Activated T-helper 1 cell treated with anti-CD3 and anti-CD28 coated beads, Interleukin-2, amount 50 U/mL, for 16 hours (primary cell): ENCODE data around the gene CHAF1B.
A peak's percentile ranks its signal among the peaks of the same experiment; 100 is the strongest.

Experiments used
- DNase-seq, 2 donors: peaks; one replicate each; pipeline ENCODE4 v3.0.0-alpha.2; 2020; ENCODE audit warnings: low read depth in 1 of 2, low spot score in 1 of 2

The CHAF1B gene

GRCh38 chr21:36425286-36425685, 40.1 kb downstream of the CHAF1B start:
- DNase-seq, result no peak

DNA sequence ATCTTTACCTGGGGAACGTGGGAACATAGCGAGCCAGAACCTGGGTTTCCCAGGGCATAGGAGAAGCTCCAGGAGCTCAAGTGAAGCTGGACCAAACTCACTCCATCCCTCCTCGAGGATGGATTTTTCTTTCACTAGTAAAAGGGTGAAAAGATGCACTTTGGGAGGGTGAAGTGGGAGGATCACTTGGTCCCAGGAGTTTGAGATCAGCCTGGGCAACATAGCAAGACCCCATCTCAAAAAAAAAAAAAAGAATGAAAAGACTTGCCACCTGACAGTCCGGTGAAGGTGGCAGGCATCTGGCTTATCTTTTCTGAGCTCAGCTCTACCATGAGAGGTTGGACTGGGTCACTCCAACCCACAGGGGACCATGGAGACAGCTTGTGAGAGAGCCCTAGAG, 42.3 kb downstream of the CHAF1B start:
- DNase-seq, result no peak

DNA sequence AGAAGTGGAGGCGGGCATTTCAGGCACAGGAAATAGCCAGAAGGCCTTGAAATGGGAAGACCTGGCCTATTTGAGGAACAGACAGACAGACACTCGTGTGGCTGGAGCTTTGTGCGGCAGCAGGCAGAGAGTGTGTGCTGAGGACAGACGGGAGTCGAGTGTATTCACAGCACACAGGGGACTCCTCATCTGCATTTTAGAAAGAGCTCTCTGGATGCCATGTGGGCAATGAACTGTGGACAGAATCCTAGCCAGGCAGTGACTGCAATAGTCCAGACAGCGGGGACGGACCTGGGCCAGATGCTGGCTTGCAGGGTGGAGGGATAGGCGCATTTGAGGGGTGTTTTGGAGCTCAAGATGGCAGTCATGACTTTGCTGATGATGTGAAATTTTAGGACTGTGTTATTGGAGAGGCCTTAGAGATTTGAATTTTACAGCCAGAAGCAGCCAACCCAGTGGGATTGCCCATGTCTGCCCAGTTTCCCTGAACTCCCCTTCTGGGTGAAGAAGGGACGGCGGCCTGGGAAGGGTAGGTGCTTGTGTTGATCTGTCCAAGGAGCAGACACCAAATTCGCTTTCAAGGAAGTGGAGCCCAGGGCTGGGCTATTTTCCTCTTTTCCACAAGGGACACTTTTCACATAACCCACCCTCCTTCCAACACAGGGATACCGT, 43.7 kb downstream of the CHAF1B start:
- no peak for DNase-seq

- peak; percentile 34 to 51 for DNase-seq
These were observed 44.9 kb downstream of the CHAF1B start for GRCh38 chr21:36429947-36430546.

DNA sequence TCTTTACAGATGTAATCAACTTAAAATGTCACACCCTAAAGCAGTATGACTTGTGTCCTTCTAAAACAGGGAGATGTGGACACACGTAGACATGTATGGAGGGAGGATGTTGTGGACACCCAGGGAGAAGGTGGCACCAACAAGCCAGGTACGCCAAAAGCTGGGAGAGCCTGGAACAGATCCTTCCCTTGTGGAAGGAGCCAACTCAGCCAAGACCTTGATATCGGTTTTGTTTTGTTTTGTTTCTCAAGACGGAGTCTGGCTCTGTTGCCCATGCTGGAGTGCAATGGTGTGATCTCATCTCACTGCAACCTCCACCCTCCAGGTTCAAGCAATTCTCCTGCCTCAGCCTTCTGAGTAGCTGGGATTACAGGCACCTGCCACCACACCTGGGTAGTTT, 45.6 kb downstream of the CHAF1B start:
- DNase-seq, result no peak

DNA sequence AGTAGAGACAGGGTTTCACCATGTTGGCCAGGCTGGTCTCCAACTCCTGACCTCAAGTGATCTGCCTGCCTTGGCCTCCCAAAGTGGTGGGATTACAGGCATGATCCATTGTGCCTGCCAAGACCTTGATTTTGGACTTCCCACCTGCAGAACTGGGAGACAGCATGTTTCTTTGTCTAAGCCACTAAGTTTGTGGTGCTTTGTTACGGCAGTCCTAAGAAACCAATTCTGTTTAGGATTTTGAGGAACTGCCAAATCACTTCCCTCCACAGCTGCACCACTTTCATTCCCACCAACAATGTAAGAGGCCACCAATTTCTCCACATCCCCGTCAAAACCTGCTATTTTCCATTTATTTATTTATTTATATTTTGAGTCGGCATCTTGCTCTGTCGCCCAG, 46.1 kb downstream of the CHAF1B start:
- no peak for DNase-seq

DNA sequence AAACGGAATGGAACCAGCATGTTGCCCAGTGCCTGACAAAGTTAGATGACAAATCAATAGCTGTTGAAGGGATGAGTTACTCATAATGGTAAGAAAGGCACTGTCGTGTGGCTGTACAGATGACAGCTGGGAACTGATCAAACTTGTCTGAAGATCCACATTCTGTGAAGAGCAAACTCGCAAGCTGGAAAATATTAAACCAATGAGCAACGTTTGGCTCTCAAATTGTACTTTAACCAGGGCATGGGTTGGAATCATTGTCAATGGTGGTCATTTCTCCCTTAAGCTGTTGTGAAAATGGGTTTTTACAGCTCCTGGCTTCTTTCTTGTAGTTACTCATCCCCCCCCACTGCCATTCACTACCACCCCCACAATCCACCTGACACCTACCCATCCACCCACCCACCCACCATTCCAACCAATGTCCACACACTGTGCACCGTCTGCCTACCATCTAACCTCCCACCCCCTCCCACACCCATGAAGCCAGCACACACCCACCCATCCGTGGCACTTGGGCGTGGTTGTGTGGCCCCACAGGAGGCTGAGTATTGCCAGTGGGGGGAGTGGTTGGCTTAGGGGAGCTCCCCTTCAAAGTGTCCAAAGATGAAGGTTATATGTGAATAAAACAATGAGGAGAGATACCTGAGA, 48.0 kb downstream of the CHAF1B start:
- no peak for DNase-seq

DNA sequence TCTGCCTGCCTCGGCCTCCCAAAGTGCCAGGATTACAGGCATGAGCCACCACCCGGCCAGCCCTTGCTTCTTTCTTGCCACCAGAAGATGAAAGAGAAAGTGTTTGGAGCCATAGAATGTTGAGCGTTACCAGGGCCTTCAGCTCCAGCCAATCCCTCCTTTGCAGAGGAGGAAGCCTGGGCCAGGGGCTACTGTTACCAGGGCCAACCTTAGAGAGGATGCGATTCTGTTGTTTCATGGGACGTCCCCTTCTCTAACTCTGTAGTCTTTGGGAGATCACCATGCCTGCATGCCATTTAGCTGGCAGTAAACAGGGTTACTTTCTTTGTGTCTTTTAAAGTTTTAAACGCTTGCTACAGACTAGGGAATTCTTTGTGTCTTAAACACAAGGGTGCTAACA, 49.0 kb downstream of the CHAF1B start:
- DNase-seq, result no peak

DNA sequence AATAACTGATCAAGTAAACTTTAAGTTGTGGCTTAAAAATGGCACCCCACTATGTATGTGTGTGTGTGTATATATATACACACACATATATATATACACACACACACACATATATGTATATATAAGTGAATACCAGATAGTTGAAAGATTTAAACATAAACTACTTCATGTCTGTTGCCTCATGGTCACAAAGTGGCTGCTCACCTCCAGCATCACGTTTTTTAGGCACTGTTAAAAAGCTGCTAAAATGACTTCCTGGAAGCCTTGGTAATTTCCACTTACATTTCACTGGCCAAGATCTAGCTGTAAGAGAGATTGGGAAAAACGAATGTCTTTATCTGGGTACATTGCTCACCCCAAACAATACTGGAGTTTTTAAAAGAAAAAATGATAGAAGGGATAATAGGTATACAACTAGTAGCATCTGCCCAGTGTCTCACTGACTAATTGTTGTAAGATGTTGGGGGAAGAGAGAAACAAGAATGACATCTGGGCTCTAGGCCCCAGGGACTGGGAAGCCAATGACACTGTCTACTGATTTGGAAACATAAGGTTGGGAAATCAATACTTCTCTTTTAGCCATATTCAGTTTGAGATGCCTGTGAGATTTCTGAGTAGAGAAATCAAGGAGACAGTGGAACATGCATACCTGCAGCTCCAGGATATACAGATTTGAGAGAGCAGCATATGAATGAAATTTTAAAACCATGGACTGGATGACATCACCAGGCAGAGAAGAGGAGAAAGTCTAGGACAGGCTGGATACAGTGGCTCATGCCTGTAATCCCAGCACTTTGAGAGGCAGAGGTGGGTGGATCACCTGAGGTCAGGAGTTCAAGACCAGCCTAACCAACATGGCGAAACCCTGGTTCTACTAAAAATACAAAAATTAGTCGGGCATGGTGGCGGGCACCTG, 51.9 kb downstream of the CHAF1B start:
- no peak for DNase-seq

DNA sequence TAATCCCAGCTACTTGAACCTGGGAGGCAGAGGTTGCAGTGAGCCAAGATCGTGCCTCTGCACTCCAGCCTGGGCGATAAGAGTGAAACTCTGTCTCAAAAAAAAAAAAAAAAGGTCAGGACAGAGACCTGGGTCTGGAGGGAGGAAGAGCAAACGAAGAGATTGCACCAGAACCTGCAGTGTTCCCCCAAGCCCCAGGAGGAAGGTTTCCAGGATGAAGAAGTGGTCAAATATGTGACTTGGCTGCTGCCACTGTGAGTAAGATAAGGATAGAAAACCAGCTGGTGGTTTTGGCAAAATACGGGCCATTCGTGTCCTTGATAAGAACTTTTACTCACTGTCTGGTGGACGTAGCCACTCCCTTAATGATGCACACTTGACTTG, 52.5 kb downstream of the CHAF1B start:
- DNase-seq, result no peak

DNA sequence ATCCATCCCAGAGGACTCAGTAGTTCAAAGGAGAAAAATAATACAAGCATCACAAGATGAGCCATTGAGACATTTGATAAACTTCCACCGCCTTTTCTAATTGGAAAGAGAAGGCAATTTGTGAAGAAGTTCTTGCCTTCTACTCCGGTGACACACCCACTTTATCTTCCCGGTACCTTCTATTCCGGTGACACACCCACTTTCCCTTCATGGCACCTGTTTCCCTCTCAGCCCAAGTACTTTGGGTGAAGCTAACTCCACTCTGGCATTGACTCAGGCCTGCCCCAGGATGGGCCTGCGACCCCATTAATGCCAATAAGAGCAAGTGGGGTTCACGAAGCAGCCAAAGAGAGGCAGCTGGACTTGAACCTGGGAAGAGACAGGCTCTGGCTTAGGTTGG, 56.5 kb downstream of the CHAF1B start:
- DNase-seq, result no peak

GRCh38 chr21:36446301-36446700, 61.1 kb downstream of the CHAF1B start:
- no peak for DNase-seq

- no peak for DNase-seq
These were observed 65.3 kb downstream of the CHAF1B start for GRCh38 chr21:36450511-36450910.

DNA sequence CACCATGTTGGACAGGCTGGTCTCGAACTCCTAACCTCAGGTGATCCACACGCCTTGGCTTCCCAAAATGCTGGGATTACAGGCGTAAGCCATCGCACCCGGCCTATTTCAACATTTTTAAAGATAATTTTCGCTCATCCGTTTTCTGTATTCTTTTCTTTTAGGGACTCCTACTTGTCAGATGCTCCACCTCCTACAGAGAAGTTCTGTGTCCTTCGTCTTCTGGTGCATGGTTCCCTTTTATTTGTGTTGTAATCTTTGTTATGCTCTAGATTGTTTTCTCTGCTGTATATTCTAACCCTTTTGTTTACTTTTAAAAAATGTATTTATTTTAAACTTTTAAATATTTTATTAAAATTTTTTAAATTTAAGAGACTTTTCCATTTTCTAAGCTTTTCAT, 66.3 kb downstream of the CHAF1B start:
- DNase-seq, result no peak

GRCh38 chr21:36452281-36452825, 67.2 kb downstream of the CHAF1B start:
- no peak for DNase-seq

DNA sequence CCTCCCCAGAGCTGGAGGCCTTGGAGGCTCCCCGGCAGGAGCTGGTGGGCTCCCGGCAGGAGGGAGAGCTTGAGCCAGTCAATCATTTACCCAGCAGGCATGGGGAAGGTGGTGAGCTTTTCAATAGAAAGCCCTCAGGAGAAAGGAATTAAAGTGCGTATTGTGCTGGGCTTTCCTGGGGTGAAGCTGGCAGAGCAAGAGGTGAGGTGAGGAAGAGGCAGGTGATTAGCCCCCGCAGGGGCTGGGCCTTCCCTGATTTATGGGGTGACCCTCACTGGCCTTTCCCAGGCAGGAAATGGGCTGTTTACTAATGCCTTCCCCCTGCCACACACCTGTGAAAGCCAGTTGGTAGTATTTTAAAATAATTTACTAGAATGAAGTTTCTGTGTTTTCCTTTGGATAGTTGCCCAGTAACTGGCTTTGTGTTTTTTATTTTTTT, 68.9 kb downstream of the CHAF1B start:
- no peak for DNase-seq

GRCh38 chr21:36454706-36455105, 69.5 kb downstream of the CHAF1B start:
- DNase-seq, result no peak

DNA sequence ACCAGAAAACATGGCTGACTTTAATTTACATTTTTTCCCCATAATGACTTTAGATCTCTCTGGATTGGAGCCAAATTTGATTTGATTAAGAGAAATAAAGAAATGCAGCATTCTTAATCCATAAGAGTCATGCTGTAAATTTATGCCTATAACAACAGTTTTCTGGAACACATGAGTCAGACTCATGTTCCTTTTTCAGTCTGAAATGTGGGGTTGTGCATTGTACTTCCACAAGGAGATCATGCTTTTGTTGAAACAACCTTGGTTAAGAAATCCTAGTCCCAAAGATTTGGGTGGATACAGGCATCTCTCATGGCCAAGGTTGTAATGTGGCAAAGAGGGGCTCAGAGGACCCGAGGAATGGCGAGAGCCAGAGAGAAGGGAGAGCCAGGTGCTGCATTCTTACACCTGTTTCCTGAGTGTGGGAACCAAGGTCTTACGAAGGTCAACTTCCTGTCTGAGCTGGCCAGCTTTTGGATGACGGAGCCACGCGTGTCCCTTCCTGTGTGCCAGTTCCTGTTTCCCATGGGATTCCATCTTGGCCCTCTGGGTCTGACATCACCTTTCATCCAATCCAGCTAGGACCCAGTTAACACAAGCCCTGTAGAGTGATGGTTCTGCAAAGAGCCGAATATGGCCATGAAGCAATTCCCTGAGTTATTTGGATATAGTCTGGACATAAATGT, 71.7 kb downstream of the CHAF1B start:
- no peak for DNase-seq

DNA sequence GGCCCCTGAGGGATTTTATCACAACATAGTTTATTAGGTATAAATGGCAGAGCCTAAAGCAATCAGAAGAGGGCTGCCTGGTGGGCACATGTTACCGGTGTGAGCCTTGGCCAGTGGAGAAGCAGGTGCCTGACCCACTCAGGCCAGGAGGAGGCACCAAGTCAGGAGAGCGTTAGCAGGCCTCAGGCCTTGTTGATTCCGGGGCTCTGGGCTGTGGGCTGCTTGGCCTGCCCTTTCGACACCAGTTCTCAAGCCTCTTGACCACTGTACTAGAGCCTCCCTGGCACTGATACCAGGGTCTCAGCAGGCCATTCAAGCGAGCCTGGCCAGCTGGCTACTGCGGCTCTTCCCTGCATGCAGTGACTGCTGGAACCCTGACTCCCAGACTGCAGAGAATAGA, 73.9 kb downstream of the CHAF1B start:
- no peak for DNase-seq

GRCh38 chr21:36460866-36461265, 75.7 kb downstream of the CHAF1B start:
- no peak for DNase-seq
